Esophagus (tissue), 2 donors: Measurements from ENCODE around the gene WDR46. TPM values are rescaled to one million over a fixed set of nuclear protein-coding genes. Genes with fewer than 3 reads are reported as not detected.

Experiments
- H3K27ac ChIP-seq, 2 donors: one replicate each; pipeline ENCODE4 v1.5.1; 2013; ENCODE audit warnings: low read depth in 2 of 2, mild to moderate bottlenecking in 2 of 2, inconsistent platforms in 1 of 2, low read length in 1 of 2, moderate library complexity in 1 of 2
- H3K27me3 ChIP-seq, 2 donors: one replicate each; pipeline ENCODE4 v1.6.1; 2013; ENCODE audit warnings: low read length in 2 of 2, control low read depth in 1 of 2, mild to moderate bottlenecking in 1 of 2; ENCODE audit not compliant: insufficient read depth in 2 of 2, control insufficient read depth in 1 of 2
- H3K36me3 ChIP-seq, 2 donors: one replicate each; pipeline ENCODE4 v1.6.1; 2013; ENCODE audit warnings: low read length in 1 of 2; ENCODE audit not compliant: control insufficient read depth in 2 of 2, insufficient read depth in 2 of 2
- H3K4me1 ChIP-seq, 2 donors: one replicate each; pipeline ENCODE4 v1.6.1; 2013; ENCODE audit warnings: low read length in 1 of 2; ENCODE audit not compliant: control insufficient read depth in 2 of 2, insufficient read depth in 2 of 2
- H3K4me3 ChIP-seq, 2 donors: one replicate each; pipeline ENCODE4 v1.5.1; 2013; ENCODE audit warnings: low read length in 2 of 2, mild to moderate bottlenecking in 2 of 2, low read depth in 1 of 2, moderate library complexity in 1 of 2
- H3K9me3 ChIP-seq, 2 donors: one replicate each; pipeline ENCODE4 v1.6.1; 2013; ENCODE audit warnings: mild to moderate bottlenecking in 2 of 2, low read depth in 1 of 2, low read length in 1 of 2, moderate library complexity in 1 of 2; ENCODE audit not compliant: control insufficient read depth in 2 of 2, insufficient read depth in 1 of 2
- WGBS, 2 donors: extraction: QIAGEN DNeasy Blood & Tissue Kit; methylation state at CpG; one replicate each; pipeline ENCODE4 v1.1.7; 2013; 5-methylcytosine and 5-hydroxymethylcytosine counted together
- polyA plus RNA-seq, 2 donors: library from polyadenylated mRNA; stranded (reverse); fragments of 200-250 nt; gene quantifications; one replicate each; pipeline ENCODE4 v1.2.3, GENCODE V29; 2013
- donor health status: healthy with polysubstance abuse.
- donor health status: Bipolar disorder and iron deficiency.

Gene WDR46
- polyA plus RNA-seq, 2 donors, result 38.6 to 44.5 TPM

DNA sequence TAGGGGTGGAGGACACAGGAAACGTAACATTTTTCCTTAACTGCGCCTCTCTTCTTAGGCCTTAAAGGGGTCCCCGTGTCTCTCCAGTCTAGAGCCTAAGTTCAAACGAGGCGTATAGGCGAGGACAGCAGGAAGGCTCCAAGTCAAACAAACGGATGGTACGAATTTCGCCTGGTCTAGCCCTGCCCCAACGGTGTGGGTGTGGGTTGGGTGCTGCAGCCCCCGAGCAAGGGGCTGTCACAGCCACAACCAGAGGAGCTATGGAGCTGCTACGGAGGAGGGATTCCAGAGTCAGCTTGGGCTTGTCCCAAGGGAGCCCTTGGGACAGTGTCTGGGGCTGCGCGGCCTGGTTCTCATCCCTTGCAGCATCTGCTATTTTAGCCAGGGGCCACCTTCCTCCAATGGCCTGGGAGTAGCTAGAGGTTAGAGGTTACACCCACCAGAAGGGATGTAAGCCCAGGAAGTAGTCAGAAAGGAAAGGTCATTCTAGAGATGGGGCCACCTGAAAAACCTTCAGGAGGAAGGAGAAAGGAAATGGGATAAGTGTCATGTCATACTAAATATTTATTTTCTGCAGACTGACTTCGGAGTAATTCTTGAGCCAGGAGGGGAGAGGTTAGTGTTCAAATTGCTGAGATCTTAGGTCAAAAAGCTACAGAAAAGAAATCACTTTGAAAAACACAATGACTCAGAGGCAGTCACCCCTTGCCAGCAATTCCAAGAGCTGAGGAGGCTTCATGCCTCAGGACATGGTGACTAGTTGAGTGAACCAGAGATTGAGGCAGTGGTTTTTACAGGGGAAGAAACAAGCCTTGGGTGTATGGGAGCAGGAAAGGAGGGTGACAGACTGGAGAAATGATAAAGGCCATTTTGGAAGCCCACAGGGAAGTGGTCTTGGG lies 39.1 kb downstream of the WDR46 start:
- Histone ChIP-seq H3K4me3 (peak overlapping the region; percentile 59 to 62), H3K9me3 (no peaks in the 10 kb centered on the region), H3K27ac (peak overlapping the region; percentile 96 to 99), H3K36me3 (peaks cover 0 to 4% of the 10 kb centered on the region in 2 donors), H3K4me1 (peaks cover 7 to 12% of the 10 kb centered on the region in 2 donors), H3K27me3 (no peaks in the 10 kb centered on the region)
- WGBS, 2 donors, result 10 to 18% methylated on average over 15 of the region's 15 CpGs

DNA sequence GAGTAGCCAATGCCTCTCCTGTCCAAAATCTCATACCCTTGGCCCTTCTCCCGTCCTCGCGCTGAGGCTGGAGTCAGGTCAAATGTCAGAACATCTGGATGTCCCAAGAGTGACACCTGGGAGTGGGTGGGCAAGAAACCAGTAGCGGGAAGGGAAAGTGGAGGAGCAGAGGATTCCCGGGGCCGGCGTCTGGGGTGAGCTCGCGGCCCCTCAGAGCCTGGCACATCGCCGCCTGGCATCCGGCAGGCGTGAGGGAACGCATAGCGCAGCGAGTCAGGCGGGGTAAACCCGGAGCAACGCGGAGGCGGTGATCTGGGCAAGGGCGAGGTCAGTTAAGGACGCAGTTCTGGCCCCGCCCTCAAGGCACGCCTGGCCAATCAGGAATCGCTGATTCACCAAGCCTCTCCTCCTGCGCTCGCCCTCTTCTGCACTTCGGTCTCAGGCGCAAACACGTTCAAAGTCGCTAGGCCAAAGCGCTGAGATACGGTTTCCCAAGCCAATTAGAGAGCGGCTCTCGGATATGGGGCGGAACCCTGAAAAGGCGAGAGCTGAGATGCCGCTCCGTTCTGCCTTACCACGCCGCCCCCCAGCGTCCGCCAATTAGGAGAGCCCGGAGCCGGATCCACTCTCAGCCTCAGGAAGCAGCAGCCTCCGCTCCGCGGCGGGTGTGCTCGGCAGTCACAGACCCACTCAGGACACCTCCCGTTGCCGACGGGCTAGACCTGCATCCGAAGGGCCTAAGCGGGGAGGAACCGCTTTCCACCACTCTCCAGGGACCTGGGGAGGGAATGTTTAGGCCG lies 39.9 kb downstream of the WDR46 start:
- Histone ChIP-seq H3K4me1 (peaks cover 7 to 12% of the 10 kb centered on the region in 2 donors), H3K27me3 (no peaks in the 10 kb centered on the region), H3K4me3 (peak overlapping the region; percentile 59 to 62), H3K27ac (peak overlapping the region; percentile 96 to 99), H3K9me3 (no peaks in the 10 kb centered on the region), H3K36me3 (peaks cover 0 to 4% of the 10 kb centered on the region in 2 donors)
- WGBS, 2 donors, result 0 to 1% methylated on average over 58 of the region's 58 CpGs

DNA sequence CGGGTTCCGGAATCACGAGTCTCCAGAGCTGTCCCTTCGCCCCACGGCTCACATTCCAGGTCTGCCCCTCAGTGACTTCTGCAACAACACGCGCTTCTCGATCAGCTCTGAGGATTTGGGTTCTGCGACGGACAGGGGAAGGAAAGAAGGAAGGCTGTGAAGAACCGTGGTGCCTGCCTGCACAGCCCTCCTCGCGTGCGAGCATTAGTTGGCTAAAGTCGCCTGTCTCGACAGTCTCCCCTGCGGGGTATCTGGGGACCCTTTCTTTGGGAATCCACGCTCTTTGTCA lies 40.5 kb downstream of the WDR46 start:
- WGBS, 2 donors, result 0 to 1% methylated on average over 18 of the region's 18 CpGs
- H3K27ac ChIP-seq, result peak overlapping the region; percentile 85 to 97
- H3K4me3 ChIP-seq, result peak overlapping the region; percentile 35 to 51
- no peaks in the 10 kb centered on the region for H3K27me3 ChIP-seq
- peaks cover 7 to 12% of the 10 kb centered on the region in 2 donors for H3K4me1 ChIP-seq
- H3K9me3 ChIP-seq, result no peaks in the 10 kb centered on the region
- H3K36me3 ChIP-seq, result peaks cover 0 to 4% of the 10 kb centered on the region in 2 donors

DNA sequence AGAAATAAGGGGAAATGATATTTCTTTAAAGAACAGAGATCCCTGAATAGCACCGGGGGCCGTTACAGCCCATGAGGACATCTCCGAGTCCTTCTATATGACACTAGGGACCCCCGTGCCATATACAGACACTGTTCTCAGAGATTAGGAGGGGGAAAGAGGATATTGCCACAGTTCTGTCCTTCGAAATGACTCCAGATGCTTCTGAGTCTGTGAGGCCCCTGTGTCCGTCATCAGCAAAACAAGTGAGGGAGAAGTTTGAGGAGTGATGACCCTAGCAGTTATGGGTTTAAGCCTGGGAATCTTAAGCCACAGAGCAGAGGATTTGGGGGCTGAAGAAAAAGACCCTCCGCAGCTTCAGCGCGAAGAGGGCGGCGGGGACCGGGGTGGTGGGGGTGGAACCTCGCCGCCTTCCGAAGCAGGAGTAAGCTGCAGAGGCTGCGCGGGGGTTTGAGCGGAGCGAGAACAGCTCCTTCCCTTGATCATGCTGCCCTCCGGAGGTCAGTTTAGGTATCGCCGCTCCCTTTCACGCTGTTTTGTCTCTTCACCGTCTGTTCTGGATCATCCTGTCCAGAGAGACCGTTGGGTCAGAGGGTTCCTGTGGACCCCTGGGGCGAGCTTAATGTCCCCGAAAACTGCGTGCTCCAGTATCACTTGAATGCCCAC lies 40.9 kb downstream of the WDR46 start:
- Histone ChIP-seq H3K9me3 (no peaks in the 10 kb centered on the region), H3K36me3 (peaks cover 0 to 4% of the 10 kb centered on the region in 2 donors), H3K27me3 (no peaks in the 10 kb centered on the region), H3K27ac (peak overlapping the region; percentile 85 to 97), H3K4me1 (peaks cover 7 to 12% of the 10 kb centered on the region in 2 donors), H3K4me3 (peak overlapping the region; percentile 35 to 51)
- 2% methylated on average over 28 of the region's 28 CpGs for WGBS, 2 donors

DNA sequence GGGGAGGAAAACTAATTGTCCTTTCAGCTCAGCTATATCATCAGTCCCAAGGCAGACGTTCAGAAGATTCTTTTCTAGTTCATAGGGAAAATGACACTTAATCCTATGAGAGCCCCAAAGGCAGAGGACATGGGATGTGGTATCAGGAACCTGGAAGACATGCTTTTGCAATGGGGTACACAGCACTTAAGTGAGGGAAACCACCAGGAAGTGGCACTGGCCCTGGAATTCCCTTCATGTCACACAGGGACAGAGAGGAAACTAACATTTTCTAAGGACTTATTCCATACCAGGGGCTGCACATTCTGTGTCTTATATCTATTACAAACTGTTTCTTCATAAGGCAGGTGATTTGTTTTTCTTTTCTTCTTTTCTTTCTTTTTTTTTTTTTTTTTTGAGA lies 45.6 kb downstream of the WDR46 start:
- no peaks in the 10 kb centered on the region for H3K4me1 ChIP-seq
- no peaks in the 10 kb centered on the region for H3K27me3 ChIP-seq
- no peak overlapping the region for H3K4me3 ChIP-seq
- H3K36me3 ChIP-seq, result no peaks in the 10 kb centered on the region
- H3K27ac ChIP-seq, result no peak overlapping the region
- H3K9me3 ChIP-seq, result no peaks in the 10 kb centered on the region
- WGBS, 2 donors, result 28 to 34% methylated on average over 1 of the region's 1 CpG

DNA sequence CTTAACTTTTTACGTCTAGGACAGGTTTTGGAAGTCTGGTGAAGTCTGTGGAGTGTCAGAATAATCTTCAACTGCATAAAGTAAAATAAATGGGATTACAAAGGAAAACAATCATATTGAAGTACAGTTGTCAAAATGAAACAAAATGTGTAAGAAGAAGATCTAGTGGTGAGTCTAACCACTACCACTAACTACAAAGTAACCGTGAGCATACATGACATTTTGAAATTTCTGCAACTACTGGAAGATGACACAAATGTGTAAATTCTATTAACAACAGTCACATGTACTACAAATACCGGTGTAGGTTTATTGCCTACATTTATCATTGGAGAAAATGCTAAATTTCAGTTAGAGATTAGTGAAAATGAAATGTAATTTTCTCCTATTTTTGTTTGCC lies 47.1 kb downstream of the WDR46 start:
- no peak overlapping the region for H3K27ac ChIP-seq
- no peaks in the 10 kb centered on the region for H3K4me1 ChIP-seq
- WGBS, 2 donors, result 58 to 60% methylated on average over 3 of the region's 3 CpGs
- no peak overlapping the region for H3K4me3 ChIP-seq
- no peaks in the 10 kb centered on the region for H3K9me3 ChIP-seq
- H3K27me3 ChIP-seq, result no peaks in the 10 kb centered on the region
- H3K36me3 ChIP-seq, result no peaks in the 10 kb centered on the region

DNA sequence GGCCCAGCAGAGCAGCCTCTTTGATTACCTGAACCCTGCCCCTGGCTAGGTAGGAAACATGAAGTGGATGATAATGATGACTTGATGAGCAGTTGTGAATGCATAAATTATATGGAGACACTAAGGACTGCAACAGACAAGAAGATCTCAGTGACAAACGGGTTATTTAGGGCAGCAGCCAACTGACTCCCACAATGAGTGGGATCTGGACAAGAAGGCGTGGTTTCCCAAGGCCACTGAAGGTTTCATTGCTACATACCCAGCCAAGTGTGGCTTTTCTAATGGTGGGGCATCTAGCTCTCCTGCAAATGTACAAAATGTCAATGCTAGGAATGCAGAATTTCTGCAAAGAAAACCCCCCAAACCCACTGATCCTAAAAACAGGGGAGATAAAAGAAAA lies 51.3 kb downstream of the WDR46 start:
- Histone ChIP-seq H3K27me3 (no peaks in the 10 kb centered on the region), H3K36me3 (no peaks in the 10 kb centered on the region), H3K9me3 (peaks cover 0 to 3% of the 10 kb centered on the region in 2 donors), H3K4me1 (no peaks in the 10 kb centered on the region), H3K27ac (no peak overlapping the region), H3K4me3 (no peak overlapping the region)
- 61 to 68% methylated on average over 2 of the region's 2 CpGs for WGBS, 2 donors

DNA sequence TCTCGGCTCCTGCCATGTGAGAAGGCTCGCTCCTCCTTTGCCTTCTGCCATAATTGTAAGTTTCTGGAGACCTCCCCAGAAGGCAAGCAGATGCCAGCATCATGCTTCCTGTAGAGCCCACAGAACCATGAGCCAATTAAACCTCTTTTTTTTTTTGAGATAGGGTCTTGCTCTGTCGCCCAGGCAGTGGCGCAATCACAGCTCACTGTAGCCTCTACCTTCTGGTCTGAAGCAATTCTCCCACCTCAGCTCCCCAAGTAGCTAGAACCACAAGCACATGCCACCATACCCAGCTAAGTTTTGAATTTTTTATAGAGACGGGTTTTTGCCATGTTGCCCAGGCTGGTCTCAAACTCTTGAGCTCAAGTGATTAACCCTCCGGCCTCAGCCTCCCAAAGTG lies 52.2 kb downstream of the WDR46 start:
- Histone ChIP-seq H3K36me3 (no peaks in the 10 kb centered on the region), H3K4me3 (no peak overlapping the region), H3K27ac (no peak overlapping the region), H3K9me3 (peaks cover 0 to 3% of the 10 kb centered on the region in 2 donors), H3K27me3 (no peaks in the 10 kb centered on the region), H3K4me1 (no peaks in the 10 kb centered on the region)
- 86 to 92% methylated on average over 6 of the region's 6 CpGs for WGBS, 2 donors

DNA sequence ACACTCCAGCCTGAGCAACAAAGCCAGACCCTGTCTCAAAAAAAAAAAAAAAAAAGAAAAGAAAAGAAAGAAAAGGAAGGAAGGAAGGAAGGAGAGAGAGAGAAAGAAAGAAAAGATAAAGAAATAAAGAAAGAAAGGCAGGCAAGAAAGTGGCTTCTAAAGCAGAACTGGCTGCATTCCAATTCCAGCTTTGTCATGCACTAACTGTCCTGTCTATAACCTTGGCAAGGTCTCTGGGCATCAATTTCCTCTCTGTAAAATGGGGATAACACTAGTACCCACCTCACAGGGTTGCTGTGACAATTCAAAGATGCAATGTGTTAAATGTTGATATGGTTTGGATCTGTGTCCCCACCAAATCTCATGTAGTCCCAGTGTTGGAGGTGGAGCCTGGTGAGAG lies 52.7 kb downstream of the WDR46 start:
- Histone ChIP-seq H3K4me3 (no peak overlapping the region), H3K4me1 (no peaks in the 10 kb centered on the region), H3K36me3 (no peaks in the 10 kb centered on the region), H3K27me3 (no peaks in the 10 kb centered on the region), H3K27ac (no peak overlapping the region), H3K9me3 (peaks cover 0 to 3% of the 10 kb centered on the region in 2 donors)
